HCT116 (cell line): ENCODE data around the gene PCSK6. TPM values are rescaled to one million over a fixed set of nuclear protein-coding genes. Genes with fewer than 3 reads are reported as not detected.

ENCODE experiments used
- ATAC-seq: fragments of 200-7000 bp; cut with Tn5 transposase; 2 replicates; pipeline ENCODE4 v1.9.1; 2020; ENCODE audit warnings: mild to moderate bottlenecking, moderate library complexity
- BruUV-seq: library from RNA; stranded (reverse); fragments of 400-500 nt; replicated peaks from 2 replicates; lab custom pipeline; 2021; lab: Mats Ljungman, UMichigan
- CTCF ChIA-PET: fragments of 300-600 bp; sonication (Branson Sonifier 250); formaldehyde crosslinking; loops from one replicate; lab custom pipeline; 2021; ENCODE audit warnings: antibody characterized with exemption; lab: Charles Lee
- POLR2A ChIA-PET: fragments of 300-600, 350-600 bp; sonication (Branson Sonifier 250); formaldehyde crosslinking; loops from one replicate; lab custom pipeline; 2021; ENCODE audit warnings: antibody characterized with exemption; lab: Charles Lee
- RAD21 ChIA-PET, 2 experiments: fragments of 300-600 bp; sonication (Branson Sonifier 250); formaldehyde crosslinking; loops; one replicate each; lab custom pipeline; 2023; ENCODE audit warnings: low total read pairs in 2 of 2; ENCODE audit not compliant: uncharacterized antibody in 2 of 2, unreplicated experiment in 2 of 2, low non-redundant PET in 1 of 2; lab: Charles Lee
- DNase-seq: peaks from one replicate; pipeline ENCODE4 v3.0.0-alpha.2; 2010; ENCODE audit warnings: low read depth, low spot score
- H2AFZ ChIP-seq: fragments of 200-600 bp; shearing (Covaris generic), sonication (generic); 2 replicates; pipeline ENCODE4 v1.6.1; 2017; ENCODE audit warnings: low read depth, mixed run types, mixed read lengths, antibody characterized with exemption, low read length; ENCODE audit not compliant: poor library complexity, severe bottlenecking
- H3K27ac ChIP-seq: 2 replicates; pipeline ENCODE4 v1.5.1; 2012; ENCODE audit warnings: low read depth, low read length
- H3K27me3 ChIP-seq: fragments of 200-600 bp; sonication (generic); 2 replicates; pipeline ENCODE4 v1.6.1; 2016; ENCODE audit warnings: mixed run types, low read length, mixed read lengths; ENCODE audit not compliant: insufficient read depth
- H3K36me3 ChIP-seq, 2 experiments: fragments of 200-500 bp in 1 of 2; fragments of 200-600 bp in 1 of 2; sonication (Bioruptor generic) in 1 of 2; sonication (generic) in 1 of 2; 2 replicates each; pipeline versions ENCODE4 v1.5.1 to v1.6.1; 2014 to 2016; ENCODE audit warnings: low read length in 2 of 2, inconsistent platforms in 1 of 2, mixed read lengths in 1 of 2, mixed run types in 1 of 2; ENCODE audit not compliant: insufficient read depth in 2 of 2, control insufficient read depth in 1 of 2
- H3K4me1 ChIP-seq, 2 experiments: fragments of 200-600 bp in 1 of 2; sonication (generic) in 1 of 2; 2 replicates each; pipeline versions ENCODE4 v1.5.1 to v1.6.1; 2012 to 2017; ENCODE audit warnings: low read length in 2 of 2, inconsistent platforms in 1 of 2, mild to moderate bottlenecking in 1 of 2, mixed read lengths in 1 of 2, mixed run types in 1 of 2, moderate library complexity in 1 of 2; ENCODE audit not compliant: insufficient read depth in 2 of 2, control insufficient read depth in 1 of 2
- H3K4me2 ChIP-seq: fragments of 200-600 bp; sonication (generic); 2 replicates; pipeline ENCODE4 v1.6.1; 2017; ENCODE audit warnings: mixed run types, low read length, mixed read lengths
- H3K4me3 ChIP-seq, 2 experiments: fragments of 200-600 bp in 1 of 2; sonication (generic) in 1 of 2; replicated peaks in 1 of 2; 2 replicates each; pipeline ENCODE4 v1.5.1; 2011 to 2016; ENCODE audit warnings: low read length in 2 of 2, control low read depth in 1 of 2, low read depth in 1 of 2, mild to moderate bottlenecking in 1 of 2, mixed read lengths in 1 of 2, mixed run types in 1 of 2
- H3K79me2 ChIP-seq: fragments of 200-600 bp; sonication (generic); 2 replicates; pipeline ENCODE4 v1.6.1; 2017; ENCODE audit warnings: mild to moderate bottlenecking, mixed run types, low read length, moderate library complexity, mixed read lengths; ENCODE audit not compliant: insufficient read depth
- H3K9ac ChIP-seq: fragments of 200-600 bp; sonication (generic); 2 replicates; pipeline ENCODE4 v1.6.1; 2016; ENCODE audit warnings: low read length, mixed read lengths
- H3K9me2 ChIP-seq: fragments of 200-600 bp; sonication (generic), shearing (Covaris generic); 2 replicates; pipeline ENCODE4 v1.6.1; 2017; ENCODE audit warnings: mixed run types, mild to moderate bottlenecking, moderate library complexity; ENCODE audit not compliant: insufficient read depth
- H3K9me3 ChIP-seq, 2 experiments: fragments of 200-500 bp in 1 of 2; fragments of 200-600 bp in 1 of 2; sonication (Bioruptor generic) in 1 of 2; sonication (generic) in 1 of 2; 2 replicates each; pipeline ENCODE4 v1.6.1; 2014 to 2017; ENCODE audit warnings: low read length in 2 of 2, mixed read lengths in 2 of 2, inconsistent platforms in 1 of 2, low read depth in 1 of 2, mild to moderate bottlenecking in 1 of 2, mixed run types in 1 of 2, moderate library complexity in 1 of 2; ENCODE audit not compliant: control insufficient read depth in 1 of 2, insufficient read depth in 1 of 2
- H4K20me1 ChIP-seq: fragments of 200-600 bp; sonication (generic), shearing (Covaris generic); 2 replicates; pipeline ENCODE4 v1.6.1; 2017; ENCODE audit warnings: mixed run types, mild to moderate bottlenecking, moderate library complexity; ENCODE audit not compliant: insufficient read depth
- CBX3 ChIP-seq: IDR thresholded peaks from 2 replicates; pipeline ENCODE4 v1.6.1; 2012; ENCODE audit warnings: low read depth
- EGR1 ChIP-seq: IDR thresholded peaks from 2 replicates; pipeline ENCODE4 v1.6.1; 2012; ENCODE audit warnings: low read depth
- ELF1 ChIP-seq: IDR thresholded peaks from 2 replicates; pipeline ENCODE4 v1.6.1; 2012; ENCODE audit warnings: low read depth, borderline replicate concordance
- JUND ChIP-seq: IDR thresholded peaks from 2 replicates; pipeline ENCODE4 v1.6.1; 2012
- SIN3A ChIP-seq: IDR thresholded peaks from 2 replicates; pipeline ENCODE4 v1.6.1; 2012; ENCODE audit warnings: low read depth
- SRF ChIP-seq: IDR thresholded peaks from 2 replicates; pipeline ENCODE4 v1.6.1; 2012; ENCODE audit warnings: low read depth
- ZNF274 ChIP-seq: fragments of 200-500 bp; sonication (Bioruptor generic); IDR thresholded peaks from 2 replicates; pipeline ENCODE4 v1.6.1; 2014; ENCODE audit warnings: mild to moderate bottlenecking, low read depth, low read length, inconsistent platforms
- intact Hi-C: fragments of 100-400 bp; cut with micrococcal nuclease; formaldehyde crosslinking; loops from 2 replicates; pipeline ENCODE4 v1.10.0; 2022
- total RNA-seq: library from RNA; stranded (reverse); gene quantifications from one replicate; pipeline ENCODE4 v1.2.1, GENCODE V29; 2021; ENCODE audit not compliant: unreplicated experiment
- TF ChIP-seq, protein P1 (sequence below), 3 experiments: fragments of 200-600 bp in 1 of 3; sonication (generic) in 1 of 3; IDR thresholded peaks in 2 of 3; conservative IDR thresholded peaks in 1 of 3; 2 replicates each; pipeline ENCODE4 v1.5.1; 2012 to 2017; ENCODE audit warnings: low read depth in 2 of 3, low read length in 2 of 3, antibody characterized with exemption in 1 of 3, borderline replicate concordance in 1 of 3, control low read depth in 1 of 3, mild to moderate bottlenecking in 1 of 3, mixed read lengths in 1 of 3, mixed run types in 1 of 3, moderate library complexity in 1 of 3; ENCODE audit not compliant: insufficient read depth in 1 of 3
- TF ChIP-seq, protein P2 (sequence below): IDR thresholded peaks from 2 replicates; pipeline ENCODE4 v1.6.1; 2012; ENCODE audit warnings: low read depth
- TF ChIP-seq, protein P3 (sequence below): IDR thresholded peaks from 2 replicates; pipeline ENCODE4 v1.6.1; 2012
- TF ChIP-seq, protein P4 (sequence below): IDR thresholded peaks from 2 replicates; pipeline ENCODE4 v1.6.1; 2012

PCSK6 gene
- total RNA-seq, 1 experiment from 2014 or later, result 13.5 TPM

DNA sequence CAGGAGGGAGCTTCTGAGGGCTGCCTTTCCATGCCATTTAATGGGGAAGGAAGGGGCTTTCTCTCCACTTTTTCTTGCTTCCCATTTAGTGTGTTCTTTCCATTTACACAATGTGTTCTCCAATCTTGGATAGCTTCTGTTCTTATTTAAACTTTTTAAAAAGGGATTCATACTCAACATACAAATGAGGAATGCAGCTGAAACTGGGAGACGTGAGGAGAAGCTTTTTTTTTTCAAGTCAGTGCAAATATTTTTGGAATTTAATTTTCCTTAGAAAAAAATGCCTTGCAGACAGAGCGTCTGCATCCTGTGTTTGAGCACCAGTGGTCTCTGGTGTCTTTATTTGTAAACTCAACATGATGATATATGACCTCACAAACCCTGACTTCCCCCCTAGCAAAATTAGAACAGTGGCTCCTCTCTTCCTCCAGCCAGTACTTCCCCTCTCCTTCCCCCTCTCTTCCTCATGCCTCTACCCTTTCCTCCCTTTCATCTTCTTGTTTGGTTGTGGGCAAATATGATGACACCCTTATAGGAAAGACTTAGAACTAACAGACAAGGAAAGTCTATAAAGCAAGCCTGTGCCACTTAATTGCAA, 48.1 kb upstream of the PCSK6 start:
- POLR2A ChIA-PET, result no interaction called here
- Histone ChIP-seq H3K9me3 (no peaks in the 10 kb centered on the region; a peak in 1 of 4 replicates), H2AFZ (no peak overlapping the region), H3K9ac (no peak overlapping the region), H3K36me3 (no peaks in the 10 kb centered on the region)
- DNase-seq (no peak), ATAC-seq (no peak)
- BruUV-seq, result no TSS peak
- TF ChIP-seq EGR1 (no peak), ZNF274 (no peak), SRF (no peak), SIN3A (no peak), JUND (no peak)
- TF ChIP-seq, protein P1, sequence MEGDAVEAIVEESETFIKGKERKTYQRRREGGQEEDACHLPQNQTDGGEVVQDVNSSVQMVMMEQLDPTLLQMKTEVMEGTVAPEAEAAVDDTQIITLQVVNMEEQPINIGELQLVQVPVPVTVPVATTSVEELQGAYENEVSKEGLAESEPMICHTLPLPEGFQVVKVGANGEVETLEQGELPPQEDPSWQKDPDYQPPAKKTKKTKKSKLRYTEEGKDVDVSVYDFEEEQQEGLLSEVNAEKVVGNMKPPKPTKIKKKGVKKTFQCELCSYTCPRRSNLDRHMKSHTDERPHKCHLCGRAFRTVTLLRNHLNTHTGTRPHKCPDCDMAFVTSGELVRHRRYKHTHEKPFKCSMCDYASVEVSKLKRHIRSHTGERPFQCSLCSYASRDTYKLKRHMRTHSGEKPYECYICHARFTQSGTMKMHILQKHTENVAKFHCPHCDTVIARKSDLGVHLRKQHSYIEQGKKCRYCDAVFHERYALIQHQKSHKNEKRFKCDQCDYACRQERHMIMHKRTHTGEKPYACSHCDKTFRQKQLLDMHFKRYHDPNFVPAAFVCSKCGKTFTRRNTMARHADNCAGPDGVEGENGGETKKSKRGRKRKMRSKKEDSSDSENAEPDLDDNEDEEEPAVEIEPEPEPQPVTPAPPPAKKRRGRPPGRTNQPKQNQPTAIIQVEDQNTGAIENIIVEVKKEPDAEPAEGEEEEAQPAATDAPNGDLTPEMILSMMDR (IDR thresholded peaks at IDR 0.05 in 2 of 3, conservative IDR thresholded peaks at IDR 0.05 in 1 of 3; ENCODE audit: borderline replicate concordance in 1 of 3, insufficient read depth in 1 of 3, low read depth in 2 of 3, low read length in 2 of 3), result no peak
- TF ChIP-seq, all 23 proteins: peak for 0
- Histone ChIP-seq H4K20me1 (no peaks in the 10 kb centered on the region), H3K9me2 (no peaks in the 10 kb centered on the region), H3K27ac (no peak overlapping the region), H3K4me2 (no peak overlapping the region), H3K27me3 (no peaks in the 10 kb centered on the region), H3K4me3 (no peak overlapping the region), H3K79me2 (no peaks in the 10 kb centered on the region), H3K4me1 (peaks cover 0 to 10% of the 10 kb centered on the region in 2 experiments; a peak in 1 of 4 replicates)
- RAD21 ChIA-PET, result no interaction called here
- intact Hi-C loops, result no loop called here
- CTCF ChIA-PET, result no interaction called here

DNA sequence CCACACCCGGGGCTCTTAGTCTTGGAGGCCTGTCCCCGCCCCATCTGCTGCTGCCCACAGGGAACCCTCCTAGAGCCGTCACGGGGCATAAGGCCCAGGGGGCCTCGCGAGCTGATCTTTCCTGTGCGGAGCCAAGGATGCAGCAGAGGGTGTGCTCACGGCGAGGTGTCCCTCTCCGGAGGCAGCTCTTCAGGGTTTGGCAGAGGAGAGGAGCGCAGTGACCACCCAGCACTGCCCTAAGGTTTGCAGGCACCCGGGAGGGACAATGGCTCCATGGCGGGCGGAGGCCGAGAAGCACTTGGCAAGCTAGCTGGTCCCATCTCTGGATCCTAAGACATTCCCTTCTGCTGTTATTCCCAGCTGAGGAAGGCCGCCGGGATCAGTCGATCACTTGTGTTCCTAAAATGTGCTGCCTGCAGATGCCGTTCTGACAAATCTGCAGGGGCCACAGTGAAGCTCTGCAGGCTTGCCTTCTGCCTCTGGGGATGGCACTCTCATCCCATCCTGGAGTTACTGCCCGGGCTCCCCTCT, 47.4 kb upstream of the PCSK6 start:
- RAD21 ChIA-PET, result no interaction called here
- CTCF ChIA-PET, result no interaction called here
- no peak overlapping the region for H3K4me2 ChIP-seq
- intact Hi-C loops, result no loop called here
- peaks cover 0 to 10% of the 10 kb centered on the region in 2 experiments; a peak in 1 of 4 replicates for H3K4me1 ChIP-seq
- H3K4me3 ChIP-seq, result no peak overlapping the region
- no peaks in the 10 kb centered on the region for H3K79me2 ChIP-seq
- no peak overlapping the region for H3K27ac ChIP-seq
- no peaks in the 10 kb centered on the region for H4K20me1 ChIP-seq
- DNase-seq (no peak), ATAC-seq (no peak)
- H3K9ac ChIP-seq, result no peak overlapping the region
- no peaks in the 10 kb centered on the region for H3K9me2 ChIP-seq
- TF ChIP-seq, protein P2, sequence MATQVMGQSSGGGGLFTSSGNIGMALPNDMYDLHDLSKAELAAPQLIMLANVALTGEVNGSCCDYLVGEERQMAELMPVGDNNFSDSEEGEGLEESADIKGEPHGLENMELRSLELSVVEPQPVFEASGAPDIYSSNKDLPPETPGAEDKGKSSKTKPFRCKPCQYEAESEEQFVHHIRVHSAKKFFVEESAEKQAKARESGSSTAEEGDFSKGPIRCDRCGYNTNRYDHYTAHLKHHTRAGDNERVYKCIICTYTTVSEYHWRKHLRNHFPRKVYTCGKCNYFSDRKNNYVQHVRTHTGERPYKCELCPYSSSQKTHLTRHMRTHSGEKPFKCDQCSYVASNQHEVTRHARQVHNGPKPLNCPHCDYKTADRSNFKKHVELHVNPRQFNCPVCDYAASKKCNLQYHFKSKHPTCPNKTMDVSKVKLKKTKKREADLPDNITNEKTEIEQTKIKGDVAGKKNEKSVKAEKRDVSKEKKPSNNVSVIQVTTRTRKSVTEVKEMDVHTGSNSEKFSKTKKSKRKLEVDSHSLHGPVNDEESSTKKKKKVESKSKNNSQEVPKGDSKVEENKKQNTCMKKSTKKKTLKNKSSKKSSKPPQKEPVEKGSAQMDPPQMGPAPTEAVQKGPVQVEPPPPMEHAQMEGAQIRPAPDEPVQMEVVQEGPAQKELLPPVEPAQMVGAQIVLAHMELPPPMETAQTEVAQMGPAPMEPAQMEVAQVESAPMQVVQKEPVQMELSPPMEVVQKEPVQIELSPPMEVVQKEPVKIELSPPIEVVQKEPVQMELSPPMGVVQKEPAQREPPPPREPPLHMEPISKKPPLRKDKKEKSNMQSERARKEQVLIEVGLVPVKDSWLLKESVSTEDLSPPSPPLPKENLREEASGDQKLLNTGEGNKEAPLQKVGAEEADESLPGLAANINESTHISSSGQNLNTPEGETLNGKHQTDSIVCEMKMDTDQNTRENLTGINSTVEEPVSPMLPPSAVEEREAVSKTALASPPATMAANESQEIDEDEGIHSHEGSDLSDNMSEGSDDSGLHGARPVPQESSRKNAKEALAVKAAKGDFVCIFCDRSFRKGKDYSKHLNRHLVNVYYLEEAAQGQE, result no peak
- TF ChIP-seq, protein P3, sequence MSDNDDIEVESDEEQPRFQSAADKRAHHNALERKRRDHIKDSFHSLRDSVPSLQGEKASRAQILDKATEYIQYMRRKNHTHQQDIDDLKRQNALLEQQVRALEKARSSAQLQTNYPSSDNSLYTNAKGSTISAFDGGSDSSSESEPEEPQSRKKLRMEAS, result no peak
- TF ChIP-seq CBX3 (no peak), SIN3A (no peak), ELF1 (no peak)
- TF ChIP-seq, protein P4, sequence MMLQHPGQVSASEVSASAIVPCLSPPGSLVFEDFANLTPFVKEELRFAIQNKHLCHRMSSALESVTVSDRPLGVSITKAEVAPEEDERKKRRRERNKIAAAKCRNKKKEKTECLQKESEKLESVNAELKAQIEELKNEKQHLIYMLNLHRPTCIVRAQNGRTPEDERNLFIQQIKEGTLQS, result no peak
- TF ChIP-seq, all 23 proteins: peak for 0
- no peaks in the 10 kb centered on the region for H3K27me3 ChIP-seq
- no peaks in the 10 kb centered on the region for H3K36me3 ChIP-seq
- no peak overlapping the region for H2AFZ ChIP-seq
- no peaks in the 10 kb centered on the region; a peak in 1 of 4 replicates for H3K9me3 ChIP-seq
- POLR2A ChIA-PET, result no interaction called here
- no TSS peak for BruUV-seq
